Panc1 (cell line): Measurements from ENCODE around the gene FKBP2. TPM values are rescaled to one million over a fixed set of nuclear protein-coding genes. Genes with fewer than 3 reads are reported as not detected.

Experiments
- ATAC-seq: fragments of 200-7000 bp; cut with Tn5 transposase; 2 replicates; pipeline ENCODE4 v1.9.1; 2020; ENCODE audit warnings: mild to moderate bottlenecking, moderate library complexity
- BruUV-seq: library from RNA; stranded (reverse); fragments of 400-500 nt; replicated peaks from 2 replicates; lab custom pipeline; 2021; lab: Mats Ljungman, UMichigan
- CTCF ChIA-PET: fragments of 300-600 bp; sonication (Branson Sonifier 250); formaldehyde crosslinking; loops from one replicate; lab custom pipeline; 2022; ENCODE audit warnings: antibody characterized with exemption; lab: Charles Lee
- POLR2A ChIA-PET: fragments of 300-600 bp; sonication (Branson Sonifier 250); formaldehyde crosslinking; loops from one replicate; lab custom pipeline; 2022; ENCODE audit warnings: antibody characterized with exemption; lab: Charles Lee
- DNase-seq: peaks from one replicate; pipeline ENCODE4 v3.0.0-alpha.2; 2010; ENCODE audit warnings: low read depth, low spot score
- H3K27ac ChIP-seq: 2 replicates; pipeline ENCODE4 v1.5.1; 2011; ENCODE audit warnings: mild to moderate bottlenecking, low read length, inconsistent platforms
- H3K27me3 ChIP-seq: fragments of 200-500 bp; sonication (Bioruptor generic); 2 replicates; pipeline ENCODE4 v1.6.0; 2014; ENCODE audit warnings: low read length, inconsistent platforms; ENCODE audit not compliant: control insufficient read depth, insufficient read depth
- H3K36me3 ChIP-seq: fragments of 200-500 bp; sonication (Bioruptor generic); 2 replicates; pipeline ENCODE4 v1.5.1; 2014; ENCODE audit warnings: inconsistent platforms, mild to moderate bottlenecking, low read length, moderate library complexity; ENCODE audit not compliant: control insufficient read depth, insufficient read depth
- H3K4me1 ChIP-seq: 2 replicates; pipeline ENCODE4 v1.5.1; 2011; ENCODE audit warnings: inconsistent platforms, mild to moderate bottlenecking, low read length, moderate library complexity; ENCODE audit not compliant: control insufficient read depth, insufficient read depth
- H3K4me3 ChIP-seq, 2 experiments: 2 replicates each; pipeline ENCODE4 v1.5.1; 2011 to 2012; ENCODE audit warnings: low read depth in 2 of 2, low read length in 2 of 2, mild to moderate bottlenecking in 2 of 2, inconsistent platforms in 1 of 2, moderate library complexity in 1 of 2
- H3K9me3 ChIP-seq: fragments of 200-500 bp; sonication (Bioruptor generic); 2 replicates; pipeline ENCODE4 v1.5.1; 2014; ENCODE audit warnings: low read depth, mild to moderate bottlenecking, inconsistent platforms, low read length, moderate library complexity; ENCODE audit not compliant: control insufficient read depth, insufficient read depth
- POLR2AphosphoS5 ChIP-seq: IDR thresholded peaks from 2 replicates; pipeline ENCODE4 v1.6.1; 2012; ENCODE audit warnings: mild to moderate bottlenecking, low read depth, low read length, moderate library complexity
- REST ChIP-seq, 2 experiments: IDR thresholded peaks; 2 replicates each; pipeline ENCODE4 v1.6.1; 2011 to 2012; ENCODE audit warnings: low read depth in 2 of 2, control low read depth in 1 of 2, low read length in 1 of 2, mild to moderate bottlenecking in 1 of 2, moderate library complexity in 1 of 2; ENCODE audit not compliant: insufficient read depth in 1 of 2
- SIN3A ChIP-seq: IDR thresholded peaks from 2 replicates; pipeline ENCODE4 v1.6.1; 2012; ENCODE audit warnings: low read depth, mild to moderate bottlenecking, low read length, moderate library complexity, borderline replicate concordance; ENCODE audit not compliant: insufficient read depth
- TCF7L2 ChIP-seq: IDR thresholded peaks from 2 replicates; pipeline ENCODE4 v1.6.1; 2011; ENCODE audit warnings: mild to moderate bottlenecking, low read depth, low read length, inconsistent platforms
- in situ Hi-C: cut with HindIII; loops from 2 replicates; pipeline ENCODE4 v1.10.0; 2016; ENCODE audit warnings: low sequenced_read_pairs, low pct_unique_long_range_greater_than_20kb
- intact Hi-C: fragments of 100-400 bp; cut with micrococcal nuclease; formaldehyde crosslinking; loops from one replicate; pipeline ENCODE4 v1.10.0; 2022; ENCODE audit not compliant: unreplicated experiment
- total RNA-seq: library from RNA; stranded (reverse); gene quantifications from one replicate; pipeline ENCODE4 v1.2.1, GENCODE V29; 2021; ENCODE audit not compliant: unreplicated experiment
- TF ChIP-seq, protein P1 (sequence below): fragments of 450-650 bp; IDR thresholded peaks from 2 replicates; pipeline ENCODE4 v1.5.1; 2017; ENCODE audit warnings: mild to moderate bottlenecking

FKBP2 gene
- total RNA-seq, 1 experiment from 2014 or later: 71.8 TPM

DNA sequence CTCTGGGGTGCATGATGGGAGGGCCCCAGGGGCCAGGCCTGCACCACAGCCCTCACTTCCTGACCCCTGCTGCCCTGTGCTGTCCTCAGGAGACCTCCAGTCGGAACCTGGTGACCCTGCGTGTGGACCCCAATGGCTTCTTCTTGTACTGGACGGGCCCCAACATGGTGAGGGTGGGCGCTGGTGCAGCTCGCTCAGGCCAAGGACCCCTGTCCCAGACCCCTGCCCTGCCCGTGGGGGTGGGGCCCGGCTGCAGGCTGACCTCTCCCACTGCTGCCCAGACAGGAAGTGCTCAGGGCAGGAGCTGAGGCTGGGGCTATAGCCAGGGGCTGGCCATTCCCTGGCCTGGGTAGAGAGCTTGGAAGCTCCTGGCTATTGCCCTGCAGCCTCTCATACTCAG is 13.4 kb downstream of the FKBP2 start:
- BruUV-seq: no TSS peak
- in situ Hi-C loops (no loop called here), intact Hi-C loops (no loop called here)
- Histone ChIP-seq H3K4me3 (no peak overlapping the region), H3K9me3 (no peaks in the 10 kb centered on the region), H3K36me3 (peaks cover 3% of the 10 kb centered on the region; the same call in 1 of the 2 replicates), H3K27ac (no peak overlapping the region), H3K4me1 (peaks cover 24% of the 10 kb centered on the region), H3K27me3 (no peaks in the 10 kb centered on the region)
- ATAC-seq: no peak
- POLR2A ChIA-PET: no interaction called here
- CTCF ChIA-PET: interaction anchor here (0.6 kb wide), 1 partner anchor 31 kb away, joined by 6 read pairs; the partner anchor contains the start of gene GPR137
- no peak for DNase-seq
- no peak for TF ChIP-seq TCF7L2
- TF ChIP-seq, protein P1, sequence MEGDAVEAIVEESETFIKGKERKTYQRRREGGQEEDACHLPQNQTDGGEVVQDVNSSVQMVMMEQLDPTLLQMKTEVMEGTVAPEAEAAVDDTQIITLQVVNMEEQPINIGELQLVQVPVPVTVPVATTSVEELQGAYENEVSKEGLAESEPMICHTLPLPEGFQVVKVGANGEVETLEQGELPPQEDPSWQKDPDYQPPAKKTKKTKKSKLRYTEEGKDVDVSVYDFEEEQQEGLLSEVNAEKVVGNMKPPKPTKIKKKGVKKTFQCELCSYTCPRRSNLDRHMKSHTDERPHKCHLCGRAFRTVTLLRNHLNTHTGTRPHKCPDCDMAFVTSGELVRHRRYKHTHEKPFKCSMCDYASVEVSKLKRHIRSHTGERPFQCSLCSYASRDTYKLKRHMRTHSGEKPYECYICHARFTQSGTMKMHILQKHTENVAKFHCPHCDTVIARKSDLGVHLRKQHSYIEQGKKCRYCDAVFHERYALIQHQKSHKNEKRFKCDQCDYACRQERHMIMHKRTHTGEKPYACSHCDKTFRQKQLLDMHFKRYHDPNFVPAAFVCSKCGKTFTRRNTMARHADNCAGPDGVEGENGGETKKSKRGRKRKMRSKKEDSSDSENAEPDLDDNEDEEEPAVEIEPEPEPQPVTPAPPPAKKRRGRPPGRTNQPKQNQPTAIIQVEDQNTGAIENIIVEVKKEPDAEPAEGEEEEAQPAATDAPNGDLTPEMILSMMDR: no peak
- no peak for TF ChIP-seq POLR2AphosphoS5
- no peak for TF ChIP-seq SIN3A
- no peak for TF ChIP-seq REST (IDR thresholded peaks at IDR 0.05; ENCODE audit: insufficient read depth in 1 of 2, low read depth in 2 of 2, low read length in 1 of 2)

DNA sequence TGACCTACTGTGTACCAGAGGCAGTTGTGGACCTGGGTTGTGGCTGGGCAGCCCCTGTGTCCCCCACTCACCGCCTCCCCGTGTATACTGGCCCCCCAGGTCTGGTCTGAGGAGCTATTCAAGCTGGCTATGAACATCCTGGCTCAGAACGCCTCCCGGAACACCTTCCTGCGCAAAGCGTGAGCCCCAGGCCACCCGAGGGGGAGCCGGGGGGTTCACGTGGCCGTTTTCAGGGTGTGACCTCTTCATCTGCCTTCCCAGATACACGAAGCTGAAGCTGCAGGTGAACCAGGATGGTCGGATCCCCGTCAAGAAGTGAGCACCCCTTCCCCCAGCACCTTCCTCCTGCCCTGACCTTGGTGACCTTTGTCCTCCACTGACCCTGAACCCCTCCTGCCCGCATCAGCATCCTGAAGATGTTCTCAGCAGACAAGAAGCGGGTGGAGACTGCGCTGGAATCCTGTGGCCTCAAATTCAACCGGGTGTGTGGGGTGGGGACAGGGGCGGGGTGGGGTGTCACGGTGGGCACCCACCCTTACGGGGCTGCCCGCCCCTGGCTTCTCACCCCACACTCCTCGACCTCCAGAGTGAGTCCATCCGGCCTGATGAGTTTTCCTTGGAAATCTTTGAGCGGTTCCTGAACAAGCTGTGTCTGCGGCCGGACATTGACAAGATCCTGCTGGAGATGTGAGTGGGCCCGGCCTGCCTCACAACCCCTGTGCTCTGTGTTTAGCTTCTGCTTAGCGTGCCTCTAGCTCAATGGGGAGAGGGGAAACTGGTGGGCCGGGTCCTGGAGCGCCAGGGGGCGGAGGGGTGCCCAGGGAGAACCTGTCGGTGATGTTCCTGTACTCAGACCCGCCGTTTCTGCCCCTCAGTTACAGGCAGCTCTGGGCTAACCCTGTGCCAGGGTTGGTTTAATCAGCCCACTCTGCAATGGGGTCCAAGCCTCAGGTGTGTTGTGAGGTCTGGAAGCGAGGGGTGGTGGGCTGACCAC is 14.5 kb downstream of the FKBP2 start:
- ChIA-PET POLR2A (interaction anchor here (0.5 kb wide), 1 partner anchor 22 kb away, joined by 8 read pairs; no protein-coding TSS in a partner anchor), CTCF (no interaction called here)
- intact Hi-C loops: no loop called here

More for the DNA sequence above, 14.5 kb downstream of the FKBP2 start:
- Histone ChIP-seq H3K27me3 (no peaks in the 10 kb centered on the region), H3K36me3 (peaks cover 3% of the 10 kb centered on the region; the same call in 1 of the 2 replicates), H3K27ac (no peak overlapping the region), H3K4me1 (peaks cover 13% of the 10 kb centered on the region), H3K9me3 (no peaks in the 10 kb centered on the region), H3K4me3 (no peak overlapping the region)
- no peak for ATAC-seq
- in situ Hi-C loops: no loop called here
- DNase-seq: no peak
- BruUV-seq: no TSS peak
- TF ChIP-seq TCF7L2: no peak
- TF ChIP-seq REST (IDR thresholded peaks at IDR 0.05; ENCODE audit: insufficient read depth in 1 of 2, low read depth in 2 of 2, low read length in 1 of 2): no peak
- no peak for TF ChIP-seq SIN3A
- TF ChIP-seq POLR2AphosphoS5: no peak
